ENCODE data around the gene JDP2. TPM values are rescaled to one million over a fixed set of nuclear protein-coding genes. Genes with fewer than 3 reads are reported as not detected.
"Not testable (repeated sequence)": the region's sequence is repeated elsewhere in the genome, so short reads cannot be mapped to it uniquely, and the experiment has no call there.

The JDP2 gene, protein sequence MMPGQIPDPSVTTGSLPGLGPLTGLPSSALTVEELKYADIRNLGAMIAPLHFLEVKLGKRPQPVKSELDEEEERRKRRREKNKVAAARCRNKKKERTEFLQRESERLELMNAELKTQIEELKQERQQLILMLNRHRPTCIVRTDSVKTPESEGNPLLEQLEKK
- polyA plus RNA-seq (2014; cell fraction: cytosol; rRNA removed) = 4.4 and 5.8 TPM in 2 replicates
- polyA plus RNA-seq (2014; cell fraction: nucleus; rRNA removed) = 3.3 and 3.5 TPM in 2 replicates

DNA sequence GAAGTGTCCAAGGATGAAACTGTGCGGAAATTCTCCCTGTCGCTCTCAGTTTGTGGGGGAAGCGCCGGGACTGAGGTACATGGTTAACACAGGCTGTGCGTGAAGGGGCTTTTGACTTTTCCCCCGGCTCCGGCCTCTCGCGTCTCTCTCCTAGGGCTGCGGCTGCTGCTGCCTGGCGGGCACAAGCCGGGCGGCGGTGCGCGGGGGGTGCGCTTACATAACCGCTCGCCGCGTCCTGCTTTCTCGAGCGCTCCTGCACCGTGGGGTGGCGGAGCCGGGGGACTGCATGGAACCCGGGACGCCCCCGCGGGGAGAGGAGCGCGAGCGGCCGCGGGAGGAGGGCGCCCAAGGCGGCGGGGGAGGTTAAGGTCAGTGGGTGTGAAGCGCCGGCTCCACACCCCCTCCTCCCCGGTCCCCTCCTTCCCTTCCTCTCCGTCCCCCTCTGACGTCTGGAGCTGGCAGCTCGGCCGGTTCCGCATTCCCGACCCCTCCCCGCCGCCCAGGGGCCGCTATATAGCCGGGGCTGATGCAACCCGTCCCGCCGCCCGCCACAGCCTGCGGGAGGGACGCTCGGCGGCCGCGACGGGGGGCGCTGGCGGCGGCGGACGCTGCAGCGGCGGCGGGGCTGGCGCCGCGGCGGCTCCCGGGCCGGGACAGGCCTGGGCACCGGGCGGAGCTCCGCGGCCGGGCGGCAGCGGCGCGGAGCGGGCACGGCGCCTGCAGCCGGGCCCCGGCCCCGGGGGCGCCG, at the start of gene JDP2:
Gene JDP2 (plus strand): TSS at position 541 of the 748 bp plus-strand sequence. CDS start 9,899 bp downstream, outside the sequence.
- DNase-seq (ENCODE audit: low spot score) = peak; percentile 24

- DNase-seq (ENCODE audit: low spot score) = no peak
Observed at GRCh38 chr14:75379246-75379929, 48.4 kb upstream of the JDP2 start.

DNA sequence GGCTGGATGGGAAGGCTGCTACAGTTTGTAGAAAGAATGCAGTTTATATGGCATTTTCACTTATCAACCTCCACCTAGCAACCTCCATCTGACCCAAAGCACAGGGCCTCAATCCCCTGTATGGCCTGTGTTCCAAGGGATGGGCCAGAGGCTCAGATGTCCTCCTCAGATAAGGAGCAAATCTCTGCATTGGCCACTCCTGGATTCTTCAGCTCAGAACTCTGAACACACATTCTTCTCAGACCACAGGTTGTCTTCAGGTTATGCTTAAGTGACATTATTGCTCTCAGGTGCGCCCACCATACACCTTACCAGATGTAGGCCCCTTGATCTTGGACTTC, 47.9 kb upstream of the JDP2 start:
- no peak for DNase-seq (ENCODE audit: low spot score)

- DNase-seq (ENCODE audit: low spot score) = no peak
Observed at GRCh38 chr14:75380656-75381055, 47.2 kb upstream of the JDP2 start.

GRCh38 chr14:75381642-75382041, 46.2 kb upstream of the JDP2 start:
- no peak for DNase-seq (ENCODE audit: low spot score)

DNA sequence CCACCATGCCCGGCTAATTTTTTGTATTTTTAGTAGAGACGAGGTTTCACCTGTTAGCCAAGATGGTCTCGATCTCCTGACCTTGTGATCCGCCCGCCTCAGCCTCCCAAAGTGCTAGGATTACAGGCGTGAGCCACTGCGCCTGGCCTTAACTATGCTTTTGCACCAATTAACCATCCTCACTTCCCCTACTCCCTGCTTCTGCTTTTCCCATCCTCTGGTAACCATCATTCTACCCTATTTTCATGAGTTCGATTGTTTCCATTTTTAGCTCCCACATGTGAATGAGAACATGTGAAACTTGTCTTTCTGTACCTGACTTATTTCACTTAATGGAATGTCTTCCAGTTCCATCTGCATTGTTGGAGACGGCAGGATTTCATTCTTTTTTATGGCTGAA, 44.6 kb upstream of the JDP2 start:
- DNase-seq (ENCODE audit: low spot score) = not testable (repeated sequence)

GRCh38 chr14:75383721-75384120, 44.1 kb upstream of the JDP2 start:
- DNase-seq (ENCODE audit: low spot score) = no peak

GRCh38 chr14:75389679-75390078, 38.1 kb upstream of the JDP2 start:
- DNase-seq (ENCODE audit: low spot score) = no peak

GRCh38 chr14:75390183-75390582, 37.6 kb upstream of the JDP2 start:
- DNase-seq (ENCODE audit: low spot score) = no peak

- no peak for DNase-seq (ENCODE audit: low spot score)
Observed at GRCh38 chr14:75391953-75392352, 35.9 kb upstream of the JDP2 start.

DNA sequence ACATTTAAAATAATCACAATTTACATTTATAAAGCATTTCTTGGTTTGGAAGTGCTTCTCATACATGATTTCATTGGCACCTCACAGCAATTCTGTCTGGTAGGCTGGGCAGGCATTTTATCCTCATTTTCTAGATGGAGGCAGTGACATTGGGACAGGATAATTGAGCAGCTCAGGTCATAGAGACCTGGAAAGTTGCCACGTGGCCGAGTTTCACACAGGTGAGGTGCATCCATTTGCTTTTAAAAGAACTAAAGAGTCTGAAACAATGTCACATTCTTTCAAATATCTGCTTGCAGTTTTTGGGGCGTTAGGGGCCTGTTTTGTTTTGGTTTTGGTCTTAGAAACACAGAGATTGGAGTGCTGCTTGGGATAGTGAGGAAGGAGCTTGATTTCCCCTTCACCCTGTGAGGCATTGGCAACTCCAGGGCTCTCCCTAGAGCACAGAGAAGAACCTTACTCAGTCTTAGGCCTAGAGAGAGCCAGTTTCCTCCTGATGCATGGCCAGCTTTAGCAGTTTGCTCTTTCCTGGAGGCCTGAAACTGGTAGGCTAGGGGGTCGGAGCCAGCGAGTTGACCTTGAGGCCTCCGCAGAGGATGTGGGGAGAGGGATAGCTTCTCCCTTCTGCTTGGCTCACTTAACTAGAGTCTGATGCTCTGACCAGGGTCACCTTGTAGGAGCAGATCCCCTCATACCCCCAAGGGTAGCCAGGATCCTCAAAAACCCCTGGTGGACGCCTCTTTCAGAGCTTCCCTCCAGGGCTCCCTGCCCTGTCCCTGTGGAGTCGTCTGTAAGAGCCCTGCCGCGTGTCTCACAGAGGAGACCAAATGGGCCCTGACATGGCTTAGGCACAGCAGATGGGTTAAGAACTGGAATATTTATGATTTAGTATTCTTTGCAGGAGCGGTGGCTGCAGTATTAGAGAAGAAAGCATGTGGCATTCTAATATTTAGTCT, 34.9 kb upstream of the JDP2 start:
- no peak for DNase-seq (ENCODE audit: low spot score)

DNA sequence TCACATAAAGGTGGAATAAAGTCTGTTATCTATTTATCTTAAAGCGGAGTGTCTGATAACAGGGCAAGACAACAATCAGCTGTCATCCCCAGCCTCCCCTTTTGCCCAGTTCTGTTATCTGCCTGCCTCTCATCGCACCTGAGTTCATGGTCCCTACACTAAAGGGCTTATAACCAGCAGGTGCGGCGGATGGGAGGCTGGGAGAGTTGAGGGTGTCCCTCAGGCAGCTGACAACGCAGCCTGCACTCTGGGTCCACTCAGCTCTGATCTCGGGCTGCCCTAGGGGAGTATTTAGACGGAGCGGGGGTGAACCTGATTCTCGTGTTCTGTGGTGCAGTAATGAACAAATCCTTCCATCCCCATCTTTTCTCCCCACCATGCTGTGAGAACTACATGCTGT, 34.0 kb upstream of the JDP2 start:
- DNase-seq (ENCODE audit: low spot score) = no peak

- no peak for DNase-seq (ENCODE audit: low spot score)
Observed at GRCh38 chr14:75395862-75396261, 32.0 kb upstream of the JDP2 start.

- DNase-seq (ENCODE audit: low spot score) = no peak
Observed at GRCh38 chr14:75399321-75399720, 28.5 kb upstream of the JDP2 start.

DNA sequence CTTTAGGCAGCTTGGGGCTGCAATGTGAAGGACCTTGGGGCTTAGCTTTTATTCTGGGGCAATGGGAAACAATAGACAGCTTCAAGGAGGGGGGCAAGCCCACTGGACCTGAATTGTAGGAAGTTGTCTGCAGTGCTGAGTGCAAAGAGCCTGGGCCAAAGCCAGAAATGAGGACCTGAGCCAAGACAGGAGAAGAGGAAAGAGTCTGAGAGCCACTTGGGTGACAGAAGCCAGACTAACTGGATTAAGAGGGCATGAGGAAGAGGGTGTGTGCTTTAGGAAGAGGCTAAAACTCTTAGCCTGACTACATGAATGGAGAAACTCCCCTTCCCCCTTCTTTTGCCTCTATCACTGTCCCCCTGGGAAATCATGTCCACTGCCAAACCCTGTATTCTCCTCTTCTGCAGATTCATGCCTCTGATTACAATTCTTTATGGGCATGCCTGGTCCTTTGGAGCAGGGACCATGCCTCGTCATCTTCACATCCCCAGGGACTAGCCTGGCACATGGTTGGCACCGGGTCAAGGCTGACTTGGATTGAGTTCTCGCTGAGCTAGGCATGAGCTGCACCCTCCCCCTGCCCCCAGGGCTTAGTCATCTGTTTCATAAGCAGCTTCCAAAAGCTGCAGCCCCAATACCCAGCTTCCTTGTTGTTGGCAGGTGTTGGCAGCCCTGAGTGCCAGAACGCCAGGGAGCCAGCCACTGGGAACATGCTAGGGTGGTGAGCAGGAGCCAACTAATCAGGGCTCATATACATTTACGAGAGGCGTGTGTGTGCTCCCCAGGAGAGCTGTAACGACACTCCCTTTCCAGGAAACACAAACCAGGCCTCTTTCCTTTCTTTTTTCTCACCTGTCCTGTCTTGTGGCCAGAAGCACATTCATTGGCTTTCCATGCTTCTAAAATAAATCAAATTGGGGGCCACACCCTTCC, 27.7 kb upstream of the JDP2 start:
- no peak for DNase-seq (ENCODE audit: low spot score)

DNA sequence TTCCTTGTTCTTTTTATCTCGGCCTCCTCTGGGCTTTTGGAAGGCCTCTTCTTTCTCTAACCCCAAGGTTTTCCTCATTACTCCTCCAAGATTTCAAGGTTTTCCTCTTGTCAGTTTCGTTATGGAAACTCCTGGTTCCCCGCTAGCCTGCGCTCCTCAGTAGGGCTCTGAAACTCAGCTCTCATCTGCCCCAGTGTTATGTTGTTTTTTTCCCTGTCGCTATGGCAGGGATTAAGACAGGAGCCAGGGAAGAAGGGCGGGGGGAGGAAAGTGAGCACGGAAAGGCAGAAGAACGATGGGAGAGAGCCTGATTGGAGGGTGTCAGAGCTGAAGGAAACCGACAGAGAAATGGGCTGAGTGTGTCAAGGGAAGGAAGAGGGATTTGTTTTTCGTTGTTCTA, 26.5 kb upstream of the JDP2 start:
- DNase-seq (ENCODE audit: low spot score) = no peak

GRCh38 chr14:75402867-75403413, 24.9 kb upstream of the JDP2 start:
- no peak for DNase-seq (ENCODE audit: low spot score)

DNA sequence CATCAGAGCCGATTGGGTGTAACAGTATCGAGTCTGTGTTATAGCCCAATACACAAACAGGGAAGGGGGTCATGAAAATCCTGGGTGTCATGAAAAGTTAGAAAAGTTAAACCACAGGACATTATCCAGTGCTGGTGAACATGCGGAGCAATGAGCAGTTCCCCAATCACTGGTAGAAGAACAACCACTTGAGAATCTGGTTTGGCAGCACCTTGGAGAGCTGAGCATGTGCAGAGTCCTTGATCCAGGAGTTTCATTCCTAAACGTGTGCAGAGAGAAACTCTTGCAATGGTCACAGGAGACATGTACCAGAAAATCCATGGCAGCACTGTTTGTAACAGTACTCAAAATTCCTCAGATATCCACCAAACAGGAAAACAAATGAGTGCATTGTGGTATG, 23.0 kb upstream of the JDP2 start:
- DNase-seq (ENCODE audit: low spot score) = no peak

- DNase-seq (ENCODE audit: low spot score) = no peak
Observed at GRCh38 chr14:75406102-75406501, 21.7 kb upstream of the JDP2 start.

GRCh38 chr14:75406856-75407255, 21.0 kb upstream of the JDP2 start:
- DNase-seq (ENCODE audit: low spot score) = no peak

Data from SK-N-DZ (cell line).